ENCODE results near the gene SNX19. TPM values are rescaled to one million over a fixed set of nuclear protein-coding genes. Genes with fewer than 3 reads are reported as not detected.

Gene SNX19, protein sequence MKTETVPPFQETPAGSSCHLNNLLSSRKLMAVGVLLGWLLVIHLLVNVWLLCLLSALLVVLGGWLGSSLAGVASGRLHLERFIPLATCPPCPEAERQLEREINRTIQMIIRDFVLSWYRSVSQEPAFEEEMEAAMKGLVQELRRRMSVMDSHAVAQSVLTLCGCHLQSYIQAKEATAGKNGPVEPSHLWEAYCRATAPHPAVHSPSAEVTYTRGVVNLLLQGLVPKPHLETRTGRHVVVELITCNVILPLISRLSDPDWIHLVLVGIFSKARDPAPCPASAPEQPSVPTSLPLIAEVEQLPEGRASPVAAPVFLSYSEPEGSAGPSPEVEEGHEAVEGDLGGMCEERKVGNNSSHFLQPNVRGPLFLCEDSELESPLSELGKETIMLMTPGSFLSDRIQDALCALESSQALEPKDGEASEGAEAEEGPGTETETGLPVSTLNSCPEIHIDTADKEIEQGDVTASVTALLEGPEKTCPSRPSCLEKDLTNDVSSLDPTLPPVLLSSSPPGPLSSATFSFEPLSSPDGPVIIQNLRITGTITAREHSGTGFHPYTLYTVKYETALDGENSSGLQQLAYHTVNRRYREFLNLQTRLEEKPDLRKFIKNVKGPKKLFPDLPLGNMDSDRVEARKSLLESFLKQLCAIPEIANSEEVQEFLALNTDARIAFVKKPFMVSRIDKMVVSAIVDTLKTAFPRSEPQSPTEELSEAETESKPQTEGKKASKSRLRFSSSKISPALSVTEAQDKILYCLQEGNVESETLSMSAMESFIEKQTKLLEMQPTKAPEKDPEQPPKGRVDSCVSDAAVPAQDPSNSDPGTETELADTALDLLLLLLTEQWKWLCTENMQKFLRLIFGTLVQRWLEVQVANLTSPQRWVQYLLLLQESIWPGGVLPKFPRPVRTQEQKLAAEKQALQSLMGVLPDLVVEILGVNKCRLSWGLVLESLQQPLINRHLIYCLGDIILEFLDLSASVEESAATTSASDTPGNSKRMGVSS
- 100 to 1,000 TPM in 3 of 4 donors, 10 to 100 TPM in 1; 89.8 to 193 (median 137) TPM for total RNA-seq

DNA sequence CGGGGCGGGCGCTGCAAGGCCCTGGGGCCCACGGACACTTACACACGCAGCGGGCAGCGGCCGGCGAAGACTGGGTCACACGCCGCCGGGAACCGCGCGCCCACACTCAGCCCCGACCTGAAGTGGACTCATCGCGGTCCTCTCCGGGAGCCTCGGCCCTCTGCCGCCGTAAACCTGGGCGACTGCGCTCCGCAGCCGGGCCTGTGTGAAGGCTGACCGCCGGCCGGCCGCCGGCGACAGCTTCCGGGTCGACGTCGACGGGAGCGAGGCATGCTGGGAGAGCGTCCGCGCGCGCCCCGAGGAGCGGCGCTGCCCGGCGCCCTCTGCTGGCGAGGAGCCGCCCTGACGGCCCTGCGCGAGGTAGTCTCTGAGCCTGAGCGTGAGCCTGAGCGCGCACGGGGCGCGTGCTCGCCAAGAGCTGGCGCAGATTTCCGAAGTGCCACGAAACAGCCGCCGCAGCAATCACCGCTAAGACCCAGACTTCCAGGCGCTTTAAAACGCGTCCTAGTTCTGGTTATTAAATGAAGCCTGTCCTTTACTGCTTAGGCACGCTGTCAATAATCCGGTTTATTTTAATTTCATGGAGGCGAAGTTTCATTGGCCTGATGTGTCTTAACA lies at the start of gene SNX19:
SNX19 (minus strand) TSS at position 242 of the 618 bp plus-strand sequence. CDS start 540 bp downstream, outside the sequence.
- in situ Hi-C loops (cut with MboI; ENCODE audit: low pct_ligation_motif_present in 1 of 4, low pct_unique_long_range_greater_than_20kb in 1 of 4, low sequenced_read_pairs in 3 of 4): loop anchor here in 1 of 4 donors (25.0 kb wide), 1 partner anchor 929 kb away; no protein-coding TSS in a partner anchor

GRCh38 chr11:130964058-130964792 lies 47.9 kb upstream of the SNX19 start:
- in situ Hi-C loops (cut with MboI; ENCODE audit: low pct_ligation_motif_present in 1 of 4, low pct_unique_long_range_greater_than_20kb in 1 of 4, low sequenced_read_pairs in 3 of 4) (no loop called here), intact Hi-C loops (cut with DNase I; ENCODE audit: low total_unique reads) (no loop called here)
- H3K27me3 ChIP-seq: no peaks in the 10 kb centered on the region
- H3K4me1 ChIP-seq: no peaks in the 10 kb centered on the region
- no peaks in the 10 kb centered on the region for H3K9me3 ChIP-seq
- TF ChIP-seq POLR2AphosphoS5 (IDR thresholded peaks at IDR 0.05) (no peak), EP300 (IDR thresholded peaks at IDR 0.05; ENCODE audit: low read depth) (no peak), POLR2A (IDR thresholded peaks at IDR 0.05) (no peak)
- TF ChIP-seq, protein P1, sequence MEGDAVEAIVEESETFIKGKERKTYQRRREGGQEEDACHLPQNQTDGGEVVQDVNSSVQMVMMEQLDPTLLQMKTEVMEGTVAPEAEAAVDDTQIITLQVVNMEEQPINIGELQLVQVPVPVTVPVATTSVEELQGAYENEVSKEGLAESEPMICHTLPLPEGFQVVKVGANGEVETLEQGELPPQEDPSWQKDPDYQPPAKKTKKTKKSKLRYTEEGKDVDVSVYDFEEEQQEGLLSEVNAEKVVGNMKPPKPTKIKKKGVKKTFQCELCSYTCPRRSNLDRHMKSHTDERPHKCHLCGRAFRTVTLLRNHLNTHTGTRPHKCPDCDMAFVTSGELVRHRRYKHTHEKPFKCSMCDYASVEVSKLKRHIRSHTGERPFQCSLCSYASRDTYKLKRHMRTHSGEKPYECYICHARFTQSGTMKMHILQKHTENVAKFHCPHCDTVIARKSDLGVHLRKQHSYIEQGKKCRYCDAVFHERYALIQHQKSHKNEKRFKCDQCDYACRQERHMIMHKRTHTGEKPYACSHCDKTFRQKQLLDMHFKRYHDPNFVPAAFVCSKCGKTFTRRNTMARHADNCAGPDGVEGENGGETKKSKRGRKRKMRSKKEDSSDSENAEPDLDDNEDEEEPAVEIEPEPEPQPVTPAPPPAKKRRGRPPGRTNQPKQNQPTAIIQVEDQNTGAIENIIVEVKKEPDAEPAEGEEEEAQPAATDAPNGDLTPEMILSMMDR (IDR thresholded peaks at IDR 0.05): no peak
- H3K27ac ChIP-seq: no peak overlapping the region
- DNase-seq: no peak
- 40 to 75% methylated on average over 1 to 6 of the region's 6 CpGs for WGBS, 2 donors (ENCODE audit: low coverage in 1 of 2)
- H3K4me3 ChIP-seq: no peak overlapping the region
- no peaks in the 10 kb centered on the region for H3K36me3 ChIP-seq

More for the DNA sequence above, at the start of gene SNX19:
- Histone ChIP-seq H3K4me3 (peak within 1 kb of the TSS; percentile 62 to 85 (median 69)), H3K36me3 (peaks cover 0 to 4% (median 0%) of the 10 kb centered on the region in 4 donors), H3K4me1 (peaks cover 4 to 28% (median 13%) of the 10 kb centered on the region in 4 donors), H3K27me3 (no peaks in the 10 kb centered on the region), H3K27ac (peak within 1 kb of the TSS; percentile 83 to 93 (median 90)), H3K9me3 (no peaks in the 10 kb centered on the region)
- 0 to 1% methylated on average over 9 to 62 of the region's 72 CpGs for WGBS, 2 donors (ENCODE audit: low coverage in 1 of 2)
- intact Hi-C loops (cut with DNase I; ENCODE audit: low total_unique reads): no loop called here
- DNase-seq: peak; percentile 95
- TF ChIP-seq, protein P1 (IDR thresholded peaks at IDR 0.05): peak; percentile 72 to 96 (median 92)
- no peak for TF ChIP-seq EP300 (IDR thresholded peaks at IDR 0.05; ENCODE audit: low read depth)
- peak; percentile 95 for TF ChIP-seq POLR2A (IDR thresholded peaks at IDR 0.05)
- TF ChIP-seq POLR2AphosphoS5 (IDR thresholded peaks at IDR 0.05): peak; percentile 94 to 98 (median 96)

GRCh38 chr11:130947889-130948288 lies 31.6 kb upstream of the SNX19 start:
- no peak for DNase-seq
- TF ChIP-seq POLR2AphosphoS5 (IDR thresholded peaks at IDR 0.05): no peak
- TF ChIP-seq EP300 (IDR thresholded peaks at IDR 0.05; ENCODE audit: low read depth): no peak
- 80 to 83% methylated on average over 2 to 6 of the region's 6 CpGs for WGBS, 2 donors (ENCODE audit: low coverage in 1 of 2)
- no peak overlapping the region for H3K27ac ChIP-seq
- H3K4me1 ChIP-seq: no peaks in the 10 kb centered on the region
- no peaks in the 10 kb centered on the region for H3K27me3 ChIP-seq
- in situ Hi-C loops (cut with MboI; ENCODE audit: low pct_ligation_motif_present in 1 of 4, low pct_unique_long_range_greater_than_20kb in 1 of 4, low sequenced_read_pairs in 3 of 4): no loop called here
- H3K4me3 ChIP-seq: no peak overlapping the region
- intact Hi-C loops (cut with DNase I; ENCODE audit: low total_unique reads): no loop called here
- no peaks in the 10 kb centered on the region for H3K9me3 ChIP-seq
- H3K36me3 ChIP-seq: no peaks in the 10 kb centered on the region

DNA sequence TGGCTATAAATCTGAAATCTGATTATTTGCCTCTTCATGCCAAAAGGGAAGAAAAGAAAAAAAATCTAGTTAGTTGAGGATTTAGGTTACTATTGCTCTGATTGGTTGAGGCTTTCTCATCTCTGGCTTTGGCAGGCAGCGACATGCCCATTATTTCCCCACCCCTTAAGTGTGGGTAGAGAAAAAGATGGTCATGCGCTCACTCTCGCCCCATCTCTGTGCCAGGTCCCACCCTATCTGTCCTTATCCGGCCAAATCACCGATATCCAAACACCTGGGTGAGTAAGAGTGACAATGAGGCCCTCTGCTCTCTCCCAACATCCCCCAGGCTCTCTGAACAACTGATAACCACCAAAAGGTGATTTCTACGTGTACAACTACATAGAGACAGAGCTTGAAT lies 31.2 kb upstream of the SNX19 start:
- intact Hi-C loops (cut with DNase I; ENCODE audit: low total_unique reads): no loop called here
- Histone ChIP-seq H3K27ac (no peak overlapping the region), H3K36me3 (no peaks in the 10 kb centered on the region), H3K4me3 (no peak overlapping the region), H3K27me3 (no peaks in the 10 kb centered on the region), H3K9me3 (no peaks in the 10 kb centered on the region), H3K4me1 (no peaks in the 10 kb centered on the region)
- DNase-seq: no peak
- in situ Hi-C loops (cut with MboI; ENCODE audit: low pct_ligation_motif_present in 1 of 4, low pct_unique_long_range_greater_than_20kb in 1 of 4, low sequenced_read_pairs in 3 of 4): no loop called here
- TF ChIP-seq EP300 (IDR thresholded peaks at IDR 0.05; ENCODE audit: low read depth) (no peak), POLR2AphosphoS5 (IDR thresholded peaks at IDR 0.05) (no peak), POLR2A (IDR thresholded peaks at IDR 0.05) (no peak)
- TF ChIP-seq, protein P1 (IDR thresholded peaks at IDR 0.05): no peak
- 75 to 86% methylated on average over 5 to 6 of the region's 6 CpGs for WGBS, 2 donors (ENCODE audit: low coverage in 1 of 2)
